ENCODE data around the gene TXNDC15. TPM values are rescaled to one million over a fixed set of nuclear protein-coding genes. Genes with fewer than 3 reads are reported as not detected.
"Not testable (repeated sequence)": the region's sequence is repeated elsewhere in the genome, so short reads cannot be mapped to it uniquely, and the experiment has no call there.

TXNDC15 gene
- total RNA-seq, 1 experiment from 2014 or later = 22.5 TPM

- H3K27me3 ChIP-seq (ENCODE audit: control insufficient read depth, insufficient read depth, low read length) = no peaks in the 10 kb centered on the region
- DNase-seq = peak; percentile 22
- peaks cover 7% of the 10 kb centered on the region for H3K36me3 ChIP-seq (replicated peaks; ENCODE audit: control insufficient read depth, insufficient read depth, low read length)
- H3K4me3 ChIP-seq (ENCODE audit: insufficient read depth, low read depth, low read length) = no peak overlapping the region
These were observed 22.8 kb upstream of the TXNDC15 start for GRCh38 chr5:134851307-134851923.

- not testable (repeated sequence) for H3K36me3 ChIP-seq (replicated peaks; ENCODE audit: control insufficient read depth, insufficient read depth, low read length); H3K27me3 ChIP-seq (ENCODE audit: control insufficient read depth, insufficient read depth, low read length); DNase-seq; H3K4me3 ChIP-seq (ENCODE audit: insufficient read depth, low read depth, low read length)
These were observed 17.7 kb upstream of the TXNDC15 start for GRCh38 chr5:134856465-134856864.

GRCh38 chr5:134857401-134857800 is 16.8 kb upstream of the TXNDC15 start:
- DNase-seq = no peak
- H3K27me3 ChIP-seq (ENCODE audit: control insufficient read depth, insufficient read depth, low read length) = no peaks in the 10 kb centered on the region
- H3K4me3 ChIP-seq (ENCODE audit: insufficient read depth, low read depth, low read length) = no peak overlapping the region
- peaks cover 7% of the 10 kb centered on the region for H3K36me3 ChIP-seq (replicated peaks; ENCODE audit: control insufficient read depth, insufficient read depth, low read length)

GRCh38 chr5:134864707-134865106 is 9.5 kb upstream of the TXNDC15 start:
- Histone ChIP-seq H3K27me3 (ENCODE audit: control insufficient read depth, insufficient read depth, low read length) (no peaks in the 10 kb centered on the region), H3K36me3 (replicated peaks; ENCODE audit: control insufficient read depth, insufficient read depth, low read length) (no peaks in the 10 kb centered on the region), H3K4me3 (ENCODE audit: insufficient read depth, low read depth, low read length) (no peak overlapping the region)
- no peak for DNase-seq

GRCh38 chr5:134873494-134873893 is 677 bp upstream of the TXNDC15 start:
- H3K36me3 ChIP-seq (replicated peaks; ENCODE audit: control insufficient read depth, insufficient read depth, low read length) = no peaks in the 10 kb centered on the region
- peak overlapping the region; percentile 89; the same call in 1 of the 2 replicates for H3K4me3 ChIP-seq (ENCODE audit: insufficient read depth, low read depth, low read length)
- H3K27me3 ChIP-seq (ENCODE audit: control insufficient read depth, insufficient read depth, low read length) = no peaks in the 10 kb centered on the region
- DNase-seq = peak; percentile 51

GRCh38 chr5:134874831-134875655 is 872 bp downstream of the TXNDC15 start:
- H3K27me3 ChIP-seq (ENCODE audit: control insufficient read depth, insufficient read depth, low read length) = no peaks in the 10 kb centered on the region
- no peaks in the 10 kb centered on the region for H3K36me3 ChIP-seq (replicated peaks; ENCODE audit: control insufficient read depth, insufficient read depth, low read length)
- peak overlapping the region; percentile 89 for H3K4me3 ChIP-seq (ENCODE audit: insufficient read depth, low read depth, low read length)
- peak; percentile 48 for DNase-seq

GRCh38 chr5:134877159-134877558 is 3.0 kb downstream of the TXNDC15 start:
- DNase-seq = peak; percentile 23
- H3K36me3 ChIP-seq (replicated peaks; ENCODE audit: control insufficient read depth, insufficient read depth, low read length) = no peaks in the 10 kb centered on the region
- no peaks in the 10 kb centered on the region for H3K27me3 ChIP-seq (ENCODE audit: control insufficient read depth, insufficient read depth, low read length)
- no peak overlapping the region for H3K4me3 ChIP-seq (ENCODE audit: insufficient read depth, low read depth, low read length)

GRCh38 chr5:134878403-134878802 is 4.2 kb downstream of the TXNDC15 start:
- Histone ChIP-seq H3K36me3 (replicated peaks; ENCODE audit: control insufficient read depth, insufficient read depth, low read length) (no peaks in the 10 kb centered on the region), H3K27me3 (ENCODE audit: control insufficient read depth, insufficient read depth, low read length) (no peaks in the 10 kb centered on the region), H3K4me3 (ENCODE audit: insufficient read depth, low read depth, low read length) (no peak overlapping the region)
- DNase-seq = no peak

GRCh38 chr5:134879456-134879855 is 5.3 kb downstream of the TXNDC15 start:
- no peaks in the 10 kb centered on the region for H3K36me3 ChIP-seq (replicated peaks; ENCODE audit: control insufficient read depth, insufficient read depth, low read length)
- H3K27me3 ChIP-seq (ENCODE audit: control insufficient read depth, insufficient read depth, low read length) = no peaks in the 10 kb centered on the region
- H3K4me3 ChIP-seq (ENCODE audit: insufficient read depth, low read depth, low read length) = no peak overlapping the region
- DNase-seq = no peak

GRCh38 chr5:134880937-134881336 is 6.8 kb downstream of the TXNDC15 start:
- H3K36me3 ChIP-seq (replicated peaks; ENCODE audit: control insufficient read depth, insufficient read depth, low read length); H3K27me3 ChIP-seq (ENCODE audit: control insufficient read depth, insufficient read depth, low read length); H3K4me3 ChIP-seq (ENCODE audit: insufficient read depth, low read depth, low read length); DNase-seq: not testable (repeated sequence)

GRCh38 chr5:134881711-134882110 is 7.5 kb downstream of the TXNDC15 start:
- DNase-seq; H3K36me3 ChIP-seq (replicated peaks; ENCODE audit: control insufficient read depth, insufficient read depth, low read length); H3K4me3 ChIP-seq (ENCODE audit: insufficient read depth, low read depth, low read length); H3K27me3 ChIP-seq (ENCODE audit: control insufficient read depth, insufficient read depth, low read length): not testable (repeated sequence)

- Histone ChIP-seq H3K4me3 (ENCODE audit: insufficient read depth, low read depth, low read length) (no peak overlapping the region), H3K36me3 (replicated peaks; ENCODE audit: control insufficient read depth, insufficient read depth, low read length) (no peaks in the 10 kb centered on the region), H3K27me3 (ENCODE audit: control insufficient read depth, insufficient read depth, low read length) (no peaks in the 10 kb centered on the region)
- peak; percentile 57 for DNase-seq
These were observed 13.5 kb downstream of the TXNDC15 start for GRCh38 chr5:134887593-134888159.

GRCh38 chr5:134889335-134889734 is 15.2 kb downstream of the TXNDC15 start:
- Histone ChIP-seq H3K4me3 (ENCODE audit: insufficient read depth, low read depth, low read length) (no peak overlapping the region), H3K27me3 (ENCODE audit: control insufficient read depth, insufficient read depth, low read length) (no peaks in the 10 kb centered on the region), H3K36me3 (replicated peaks; ENCODE audit: control insufficient read depth, insufficient read depth, low read length) (no peaks in the 10 kb centered on the region)
- no peak for DNase-seq

GRCh38 chr5:134891473-134891872 is 17.3 kb downstream of the TXNDC15 start:
- no peaks in the 10 kb centered on the region for H3K27me3 ChIP-seq (ENCODE audit: control insufficient read depth, insufficient read depth, low read length)
- no peak overlapping the region for H3K4me3 ChIP-seq (ENCODE audit: insufficient read depth, low read depth, low read length)
- no peaks in the 10 kb centered on the region; the same call in 1 of the 2 replicates for H3K36me3 ChIP-seq (replicated peaks; ENCODE audit: control insufficient read depth, insufficient read depth, low read length)
- no peak for DNase-seq

GRCh38 chr5:134892282-134892681 is 18.1 kb downstream of the TXNDC15 start:
- Histone ChIP-seq H3K4me3 (ENCODE audit: insufficient read depth, low read depth, low read length) (no peak overlapping the region), H3K27me3 (ENCODE audit: control insufficient read depth, insufficient read depth, low read length) (no peaks in the 10 kb centered on the region), H3K36me3 (replicated peaks; ENCODE audit: control insufficient read depth, insufficient read depth, low read length) (no peaks in the 10 kb centered on the region; the same call in 1 of the 2 replicates)
- DNase-seq = no peak

All from H7 (cell line).